H9 (cell line): Measurements from ENCODE around the gene SLC16A7. TPM values are rescaled to one million over a fixed set of nuclear protein-coding genes. Genes with fewer than 3 reads are reported as not detected.

Experiments used
- DNase-seq: peaks from one replicate; pipeline ENCODE4 v3.0.0-alpha.2; 2017
- H2AFZ ChIP-seq: one replicate; pipeline ENCODE4 v1.6.1; 2013; ENCODE audit warnings: mild to moderate bottlenecking, low read length, control low read depth, moderate library complexity
- H2AK5ac ChIP-seq: 2 replicates; pipeline ENCODE4 v1.6.1; 2013; ENCODE audit warnings: low read length, control low read depth, mixed read lengths; ENCODE audit not compliant: insufficient read length
- H2BK120ac ChIP-seq: one replicate; pipeline ENCODE4 v1.6.1; 2013; ENCODE audit warnings: low read depth, mild to moderate bottlenecking, low read length, control low read depth, inconsistent platforms; ENCODE audit not compliant: poor library complexity, severe bottlenecking
- H2BK12ac ChIP-seq: 2 replicates; pipeline ENCODE4 v1.6.1; 2013; ENCODE audit warnings: low read length, control low read depth, mixed read lengths, low read depth; ENCODE audit not compliant: insufficient read length
- H2BK15ac ChIP-seq: 2 replicates; pipeline ENCODE4 v1.6.1; 2013; ENCODE audit warnings: low read depth, low read length, control low read depth
- H2BK20ac ChIP-seq: one replicate; pipeline ENCODE4 v1.6.1; 2013; ENCODE audit warnings: low read depth, mild to moderate bottlenecking, low read length, control low read depth, inconsistent platforms; ENCODE audit not compliant: poor library complexity, severe bottlenecking
- H2BK5ac ChIP-seq: 2 replicates; pipeline ENCODE4 v1.6.1; 2013; ENCODE audit warnings: low read length, control low read depth, mixed read lengths; ENCODE audit not compliant: insufficient read length
- H3K14ac ChIP-seq: 2 replicates; pipeline ENCODE4 v1.6.1; 2013; ENCODE audit warnings: low read length, control low read depth; ENCODE audit not compliant: insufficient read depth
- H3K18ac ChIP-seq: 2 replicates; pipeline ENCODE4 v1.6.1; 2013; ENCODE audit warnings: low read depth, mild to moderate bottlenecking, mixed read lengths, low read length, control low read depth; ENCODE audit not compliant: insufficient read length
- H3K23ac ChIP-seq: 2 replicates; pipeline ENCODE4 v1.6.1; 2013; ENCODE audit warnings: low read length, control low read depth, mixed read lengths, low read depth; ENCODE audit not compliant: insufficient read length
- H3K23me2 ChIP-seq: 2 replicates; pipeline ENCODE4 v1.6.1; 2013; ENCODE audit warnings: low read depth, mild to moderate bottlenecking, mixed read lengths, low read length, control low read depth; ENCODE audit not compliant: insufficient read length, poor library complexity, severe bottlenecking
- H3K27ac ChIP-seq: 2 replicates; pipeline ENCODE4 v1.5.1; 2013; ENCODE audit warnings: low read length, control low read depth, mixed read lengths, low read depth; ENCODE audit not compliant: insufficient read length
- H3K27me3 ChIP-seq: 2 replicates; pipeline ENCODE4 v1.6.1; 2013; ENCODE audit warnings: low read length, control low read depth, inconsistent platforms; ENCODE audit not compliant: insufficient read depth
- H3K4ac ChIP-seq: 2 replicates; pipeline ENCODE4 v1.6.1; 2013; ENCODE audit warnings: low read depth, mild to moderate bottlenecking, control low read depth, inconsistent platforms, low read length, moderate library complexity
- H3K4me1 ChIP-seq: 2 replicates; pipeline ENCODE4 v1.6.1; 2013; ENCODE audit warnings: low read length, control low read depth, inconsistent platforms; ENCODE audit not compliant: insufficient read depth
- H3K4me2 ChIP-seq: 2 replicates; pipeline ENCODE4 v1.6.1; 2013; ENCODE audit warnings: low read length, control low read depth, mixed read lengths; ENCODE audit not compliant: insufficient read length, insufficient read depth
- H3K56ac ChIP-seq: 2 replicates; pipeline ENCODE4 v1.6.1; 2013; ENCODE audit warnings: low read depth, mild to moderate bottlenecking, mixed read lengths, low read length, control low read depth; ENCODE audit not compliant: insufficient read length
- H3K79me1 ChIP-seq: 2 replicates; pipeline ENCODE4 v1.6.1; 2013; ENCODE audit warnings: low read depth, mild to moderate bottlenecking, moderate library complexity, low read length, control low read depth, inconsistent platforms; ENCODE audit not compliant: insufficient read depth, poor library complexity, severe bottlenecking
- H3K79me2 ChIP-seq: 2 replicates; pipeline ENCODE4 v1.6.1; 2013; ENCODE audit warnings: low read length, control low read depth, inconsistent platforms; ENCODE audit not compliant: insufficient read depth
- H3K9ac ChIP-seq: 2 replicates; pipeline ENCODE4 v1.6.1; 2013; ENCODE audit warnings: low read length, control low read depth, mixed read lengths; ENCODE audit not compliant: insufficient read length; ENCODE audit errors: extremely low read depth
- H3K9me3 ChIP-seq: one replicate; pipeline ENCODE4 v1.6.1; 2013; ENCODE audit warnings: low read depth, low read length, inconsistent platforms; ENCODE audit not compliant: control insufficient read depth
- H3T11ph ChIP-seq: one replicate; pipeline ENCODE4 v1.6.1; 2013; ENCODE audit warnings: mild to moderate bottlenecking, low read length, control low read depth, inconsistent platforms
- H4K20me1 ChIP-seq: one replicate; pipeline ENCODE4 v1.6.1; 2013; ENCODE audit not compliant: control insufficient read depth, insufficient read length, insufficient read depth
- H4K5ac ChIP-seq: 2 replicates; pipeline ENCODE4 v1.6.1; 2013; ENCODE audit warnings: low read depth, mild to moderate bottlenecking, mixed read lengths, low read length, control low read depth; ENCODE audit not compliant: insufficient read length
- H4K8ac ChIP-seq: replicated peaks from 2 replicates; pipeline ENCODE4 v1.6.1; 2013; ENCODE audit warnings: low read length, control low read depth, mixed read lengths, low read depth; ENCODE audit not compliant: insufficient read length
- H4K91ac ChIP-seq: 2 replicates; pipeline ENCODE4 v1.6.1; 2013; ENCODE audit warnings: low read depth, mild to moderate bottlenecking, moderate library complexity, mixed read lengths, low read length, control low read depth; ENCODE audit not compliant: insufficient read length
- H3K27ac Mint-ChIP-seq, 3 experiments: 2 replicates in 2 of 3; 3 replicates in 1 of 3; pipeline ENCODE4 v1.8.0; 2020 to 2021; ENCODE audit warnings: mixed read lengths in 3 of 3, mild to moderate bottlenecking in 1 of 3, moderate library complexity in 1 of 3
- H3K27me3 Mint-ChIP-seq: 2 replicates; pipeline ENCODE4 v1.8.0; 2021; ENCODE audit warnings: low read depth, mild to moderate bottlenecking, moderate library complexity, mixed read lengths
- H3K36me3 Mint-ChIP-seq, 3 experiments: 2 replicates in 2 of 3; 3 replicates in 1 of 3; pipeline ENCODE4 v1.8.0; 2020 to 2021; ENCODE audit warnings: low read depth in 3 of 3, mixed read lengths in 3 of 3; ENCODE audit not compliant: insufficient read depth in 1 of 3
- H3K4me1 Mint-ChIP-seq, 2 experiments: 2 replicates each; pipeline ENCODE4 v1.8.0; 2020; ENCODE audit warnings: mixed read lengths in 2 of 2
- H3K4me3 Mint-ChIP-seq, 2 experiments: 2 replicates in 1 of 2; 3 replicates in 1 of 2; pipeline ENCODE4 v1.8.0; 2020 to 2021; ENCODE audit warnings: mild to moderate bottlenecking in 2 of 2, mixed read lengths in 2 of 2, moderate library complexity in 1 of 2
- H3K9me3 Mint-ChIP-seq, 2 experiments: 2 replicates in 1 of 2; 3 replicates in 1 of 2; pipeline ENCODE4 v1.8.0; 2020; ENCODE audit warnings: mild to moderate bottlenecking in 2 of 2, mixed read lengths in 2 of 2, moderate library complexity in 1 of 2
- WGBS: extraction: QIAGEN DNeasy Blood & Tissue Kit; methylation state at CpG from one replicate; pipeline ENCODE4 v1.1.7; 2013; ENCODE audit warnings: missing lambda C conversion rate, low lambda C conversion rate, mixed read lengths; ENCODE audit not compliant: insufficient read length; ENCODE audit errors: extremely low coverage; 5-methylcytosine and 5-hydroxymethylcytosine counted together
- total RNA-seq: library from RNA; stranded (reverse); gene quantifications from 2 replicates; pipeline ENCODE4 v1.2.1, GENCODE V29; 2021
- TF ChIP-seq, protein P1 (sequence below): fragments of 200-600 bp; sonication (generic); conservative IDR thresholded peaks from 3 replicates; pipeline ENCODE4 v1.8.0; 2021; ENCODE audit warnings: antibody characterized with exemption, mild to moderate bottlenecking

Gene SLC16A7
- total RNA-seq, 1 experiment from 2014 or later: 2.2 TPM

DNA sequence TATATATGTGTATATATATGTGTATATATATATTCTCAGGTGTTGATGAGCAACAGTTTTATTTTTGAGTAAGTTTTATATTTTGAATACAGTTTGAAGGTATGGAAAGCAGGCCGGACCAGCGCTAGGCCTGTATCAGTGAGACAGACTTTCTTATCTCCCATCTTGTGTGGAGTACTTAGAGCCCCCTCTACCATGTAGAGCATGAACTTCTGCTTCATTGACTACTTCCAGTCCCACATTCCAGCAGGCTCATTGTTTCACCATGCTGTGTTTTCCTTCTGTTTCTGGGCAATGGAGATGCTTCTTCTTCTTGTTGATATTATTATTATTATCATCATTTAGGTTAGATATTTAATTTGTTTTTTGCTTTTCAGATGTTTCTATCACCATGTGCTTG lies 76.4 kb downstream of the SLC16A7 start:
- no peaks in the 10 kb centered on the region for H3K27me3 ChIP-seq
- H2BK5ac ChIP-seq: no peak overlapping the region
- no peaks in the 10 kb centered on the region for H4K20me1 ChIP-seq
- H3K9me3 ChIP-seq: no peaks in the 10 kb centered on the region
- no peak overlapping the region for H2BK12ac ChIP-seq
- no peak overlapping the region for H3K4me3 Mint-ChIP-seq
- H3K36me3 Mint-ChIP-seq: peaks cover 6 to 13% (median 8%) of the 10 kb centered on the region in 3 experiments; a peak in 6 of 7 replicates
- no peak overlapping the region for H2AK5ac ChIP-seq
- H2BK15ac ChIP-seq: no peak overlapping the region
- no peak overlapping the region for H4K91ac ChIP-seq
- no peaks in the 10 kb centered on the region for H3K79me2 ChIP-seq
- no peak overlapping the region for H3K9ac ChIP-seq
- no CpG with 5 or more reads among the region's 2 CpGs for WGBS
- H2BK20ac ChIP-seq: no peak overlapping the region
- no peaks in the 10 kb centered on the region for H3K27me3 Mint-ChIP-seq
- H3K27ac ChIP-seq: no peak overlapping the region
- no peaks in the 10 kb centered on the region for H3K4me1 ChIP-seq
- TF ChIP-seq, protein P1, sequence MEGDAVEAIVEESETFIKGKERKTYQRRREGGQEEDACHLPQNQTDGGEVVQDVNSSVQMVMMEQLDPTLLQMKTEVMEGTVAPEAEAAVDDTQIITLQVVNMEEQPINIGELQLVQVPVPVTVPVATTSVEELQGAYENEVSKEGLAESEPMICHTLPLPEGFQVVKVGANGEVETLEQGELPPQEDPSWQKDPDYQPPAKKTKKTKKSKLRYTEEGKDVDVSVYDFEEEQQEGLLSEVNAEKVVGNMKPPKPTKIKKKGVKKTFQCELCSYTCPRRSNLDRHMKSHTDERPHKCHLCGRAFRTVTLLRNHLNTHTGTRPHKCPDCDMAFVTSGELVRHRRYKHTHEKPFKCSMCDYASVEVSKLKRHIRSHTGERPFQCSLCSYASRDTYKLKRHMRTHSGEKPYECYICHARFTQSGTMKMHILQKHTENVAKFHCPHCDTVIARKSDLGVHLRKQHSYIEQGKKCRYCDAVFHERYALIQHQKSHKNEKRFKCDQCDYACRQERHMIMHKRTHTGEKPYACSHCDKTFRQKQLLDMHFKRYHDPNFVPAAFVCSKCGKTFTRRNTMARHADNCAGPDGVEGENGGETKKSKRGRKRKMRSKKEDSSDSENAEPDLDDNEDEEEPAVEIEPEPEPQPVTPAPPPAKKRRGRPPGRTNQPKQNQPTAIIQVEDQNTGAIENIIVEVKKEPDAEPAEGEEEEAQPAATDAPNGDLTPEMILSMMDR: peak; percentile 28; the same call in 1 of the 3 replicates
- no peak overlapping the region for H3K27ac Mint-ChIP-seq
- H3K4ac ChIP-seq: no peak overlapping the region
- no peak overlapping the region for H3K14ac ChIP-seq
- H3K9me3 Mint-ChIP-seq: peaks cover 14 to 23% of the 10 kb centered on the region in 2 experiments
- H2BK120ac ChIP-seq: no peak overlapping the region
- H3K56ac ChIP-seq: no peak overlapping the region
- no peak overlapping the region for H4K8ac ChIP-seq
- H2AFZ ChIP-seq: no peak overlapping the region
- H3T11ph ChIP-seq: no peak overlapping the region
- H3K79me1 ChIP-seq: no peaks in the 10 kb centered on the region
- H3K4me1 Mint-ChIP-seq: no peaks in the 10 kb centered on the region
- no peak overlapping the region for H3K4me2 ChIP-seq
- no peak overlapping the region for H3K18ac ChIP-seq
- no peaks in the 10 kb centered on the region for H3K23me2 ChIP-seq
- DNase-seq: no peak
- H3K23ac ChIP-seq: no peak overlapping the region
- no peak overlapping the region for H4K5ac ChIP-seq
